HepG2 (cell line): Measurements from ENCODE around the gene ECHDC1. TPM values are rescaled to one million over a fixed set of nuclear protein-coding genes. Genes with fewer than 3 reads are reported as not detected.
A peak's percentile ranks its signal among the peaks of the same experiment; 100 is the strongest.

ENCODE experiments used
- ASH2L ChIP-seq: fragments of 300-600, 200-600 bp; sonication (generic); IDR thresholded peaks from 2 replicates; pipeline ENCODE4 v1.7.0; 2017; ENCODE audit warnings: low read depth, mild to moderate bottlenecking, moderate library complexity, mixed read lengths, low read length; ENCODE audit not compliant: insufficient read length
- ATF6 ChIP-seq: sonication (generic); formaldehyde crosslinking; conservative IDR thresholded peaks from 2 replicates; pipeline ENCODE4 v1.4.0; 2020; ENCODE audit warnings: missing genetic modification reagents
- DBP ChIP-seq: sonication (generic); formaldehyde crosslinking; IDR thresholded peaks from 2 replicates; pipeline ENCODE4 v1.4.0; 2020; ENCODE audit warnings: missing genetic modification reagents; ENCODE audit errors: not compliant biosample characterization
- HHEX ChIP-seq: IDR thresholded peaks from 2 replicates; pipeline ENCODE4 v1.6.1; 2016; ENCODE audit warnings: control low read depth
- HIC2 ChIP-seq: sonication (generic); formaldehyde crosslinking; IDR thresholded peaks from 2 replicates; pipeline ENCODE4 v1.9.0; 2022; ENCODE audit warnings: low read depth, missing genetic modification reagents
- KDM4B ChIP-seq: sonication (generic); formaldehyde crosslinking; IDR thresholded peaks from 2 replicates; pipeline ENCODE4 v1.4.0; 2020; ENCODE audit warnings: missing genetic modification reagents
- KDM5A ChIP-seq: fragments of 200-600 bp; sonication (generic); IDR thresholded peaks from 2 replicates; pipeline ENCODE4 v1.7.0; 2018; ENCODE audit warnings: antibody characterized with exemption, mild to moderate bottlenecking, low read length, borderline replicate concordance
- MEIS2 ChIP-seq: sonication (generic); formaldehyde crosslinking; IDR thresholded peaks from 2 replicates; pipeline ENCODE4 v1.9.0; 2021; ENCODE audit warnings: mild to moderate bottlenecking, missing genetic modification reagents
- NFIB ChIP-seq: sonication (generic); formaldehyde crosslinking; IDR thresholded peaks from 2 replicates; pipeline ENCODE4 v1.9.0; 2021; ENCODE audit warnings: missing genetic modification reagents, mild to moderate bottlenecking, borderline replicate concordance
- PHF8 ChIP-seq: sonication (generic); formaldehyde crosslinking; IDR thresholded peaks from 2 replicates; pipeline ENCODE4 v1.5.0; 2020; ENCODE audit warnings: missing genetic modification reagents
- XBP1 ChIP-seq: sonication (generic); formaldehyde crosslinking; IDR thresholded peaks from 2 replicates; pipeline ENCODE4 v1.5.0; 2020; ENCODE audit warnings: missing genetic modification reagents
- ZBTB42 ChIP-seq: sonication (generic); formaldehyde crosslinking; IDR thresholded peaks from 2 replicates; pipeline ENCODE4 v1.5.0; 2020; ENCODE audit warnings: mild to moderate bottlenecking, missing genetic modification reagents
- ZIK1 ChIP-seq: sonication (generic); formaldehyde crosslinking; IDR thresholded peaks from 2 replicates; pipeline ENCODE4 v1.5.0; 2020; ENCODE audit warnings: mild to moderate bottlenecking, low read depth, missing genetic modification reagents, borderline replicate concordance
- ZKSCAN5 ChIP-seq: sonication (generic); formaldehyde crosslinking; IDR thresholded peaks from 2 replicates; pipeline ENCODE4 v1.5.1; 2020; ENCODE audit warnings: mild to moderate bottlenecking, missing genetic modification reagents
- ZNF143 ChIP-seq: sonication (generic); formaldehyde crosslinking; IDR thresholded peaks from 2 replicates; pipeline ENCODE4 v1.4.0; 2020; ENCODE audit warnings: missing genetic modification reagents
- ZNF180 ChIP-seq: sonication (generic); formaldehyde crosslinking; IDR thresholded peaks from 2 replicates; pipeline ENCODE4 v1.4.0; 2020; ENCODE audit warnings: low read depth, missing genetic modification reagents, borderline replicate concordance
- ZNF235 ChIP-seq: sonication (generic); formaldehyde crosslinking; IDR thresholded peaks from 2 replicates; pipeline ENCODE4 v1.8.1; 2023; ENCODE audit warnings: mild to moderate bottlenecking, missing genetic modification reagents, borderline replicate concordance
- ZNF556 ChIP-seq: sonication (generic); formaldehyde crosslinking; IDR thresholded peaks from 2 replicates; pipeline ENCODE4 v1.4.0; 2020; ENCODE audit warnings: mild to moderate bottlenecking, missing genetic modification reagents, borderline replicate concordance
- ZNF589 ChIP-seq: sonication (generic); formaldehyde crosslinking; conservative IDR thresholded peaks from 2 replicates; pipeline ENCODE4 v1.8.0; 2022; ENCODE audit warnings: mild to moderate bottlenecking, moderate library complexity, missing genetic modification reagents
- ZNF605 ChIP-seq: sonication (generic); formaldehyde crosslinking; IDR thresholded peaks from 2 replicates; pipeline ENCODE4 v1.8.0; 2022; ENCODE audit warnings: mild to moderate bottlenecking, missing genetic modification reagents
- ZNF607 ChIP-seq: sonication (generic); formaldehyde crosslinking; IDR thresholded peaks from 2 replicates; pipeline ENCODE4 v1.5.1; 2020; ENCODE audit warnings: missing genetic modification reagents, mild to moderate bottlenecking, borderline replicate concordance
- ZNF644 ChIP-seq: IDR thresholded peaks from 2 replicates; pipeline ENCODE4 v1.6.1; 2016; ENCODE audit warnings: low read depth
- ZNF878 ChIP-seq: sonication (generic); formaldehyde crosslinking; IDR thresholded peaks from 2 replicates; pipeline ENCODE4 v1.8.1; 2023; ENCODE audit warnings: mild to moderate bottlenecking, missing genetic modification reagents, moderate library complexity
- ZSCAN21 ChIP-seq: sonication (generic); formaldehyde crosslinking; IDR thresholded peaks from 2 replicates; pipeline ENCODE4 v1.8.0; 2022; ENCODE audit warnings: mild to moderate bottlenecking, missing genetic modification reagents, moderate library complexity, borderline replicate concordance
- ZSCAN30 ChIP-seq: sonication (generic); formaldehyde crosslinking; IDR thresholded peaks from 2 replicates; pipeline ENCODE4 v1.5.0; 2020; ENCODE audit warnings: mild to moderate bottlenecking, missing genetic modification reagents
- polyA plus RNA-seq, 8 experiments: library from polyadenylated mRNA; depleted of rRNA in 3 of 8; stranded (reverse) in 7 of 8; unstranded in 1 of 8; fragments of >200 nt; fragmentation: Illumina TruSeq in 4 of 8; extraction: Trizol in 4 of 8; gene quantifications; 2 replicates each; pipeline versions ENCODE4 v1.2.1 to v1.2.3, GENCODE V29; 2011 to 2016; ENCODE audit warnings: low read depth in 4 of 8, missing spikeins in 1 of 8, mixed read lengths in 1 of 8; ENCODE audit not compliant: insufficient read depth in 1 of 8
- total RNA-seq, 5 experiments: library from RNA; depleted of rRNA; stranded (reverse); fragments of >200 nt; fragmentation: Illumina TruSeq; extraction: Trizol; gene quantifications; 2 replicates each; pipeline ENCODE4 v1.2.3, GENCODE V29; 2016; ENCODE audit warnings: low read depth in 1 of 5

The ECHDC1 gene
- total and polyA plus RNA-seq, 2 of the 13 experiments (the other 11 are each of a cell fraction or from before 2014, with no cell fraction given) = 32.8 to 98.1 TPM

- TF ChIP-seq ZSCAN21 (CRISPR knock-in tag) (peak; percentile 38; the same call in 1 of the 2 replicates), ZSCAN30 (peak; percentile 76; the same call in 1 of the 2 replicates), ZNF556 (CRISPR knock-in tag) (peak; percentile 96), DBP (CRISPR knock-in tag) (peak; percentile 83), ZIK1 (CRISPR knock-in tag) (peak; percentile 52), ZNF878 (CRISPR knock-in tag) (no peak), ZNF644 (CRISPR knock-in tag) (no peak), ASH2L (peak; percentile 99), ZNF589 (no peak), NFIB (CRISPR knock-in tag) (no peak), ZNF143 (CRISPR knock-in tag) (peak; percentile 62; the same call in 1 of the 2 replicates), XBP1 (no peak), ZNF607 (CRISPR knock-in tag) (peak; percentile 90), HHEX (CRISPR knock-in tag) (no peak), ZKSCAN5 (peak; percentile 66), MEIS2 (CRISPR knock-in tag) (peak; percentile 23; the same call in 1 of the 2 replicates), ZBTB42 (CRISPR knock-in tag) (peak; percentile 84), HIC2 (no peak), ZNF235 (peak; percentile 94; the same call in 1 of the 2 replicates), KDM5A (peak; percentile 76), ZNF180 (no peak; the same call in 1 of the 2 replicates), KDM4B (CRISPR knock-in tag) (peak; percentile 40; the same call in 1 of the 2 replicates), ZNF605 (peak; percentile 85), PHF8 (CRISPR knock-in tag) (peak; percentile 92), ATF6 (0 out of 2 replicates have a peak, but pooled peaks have one; percentile 45)
These were observed at the start of gene ECHDC1 (continued) for GRCh38 chr6:127342946-127343808.
